Gastrocnemius medialis (tissue), 4 donors: Measurements from ENCODE around the gene PGA5. TPM values are rescaled to one million over a fixed set of nuclear protein-coding genes. Genes with fewer than 3 reads are reported as not detected.

Experiments
- ATAC-seq, 2 donors: fragments of 150-250 bp; one replicate each; pipeline ENCODE4 v1.9.1; 2016
- DNase-seq, 2 donors: peaks; one replicate each; pipeline ENCODE4 v3.0.0-alpha.2; 2019
- H3K27ac ChIP-seq, 4 donors: fragments of 200-600 bp; sonication (generic); 1 replicate in 1 of 4; 2 replicates in 3 of 4; pipeline ENCODE4 v1.5.1; 2016 to 2018; ENCODE audit warnings: mild to moderate bottlenecking in 2 of 4, moderate library complexity in 1 of 4
- H3K27me3 ChIP-seq, 3 donors: fragments of 200-600 bp; sonication (generic) in 2 of 3; 1 replicate in 1 of 3; 2 replicates in 2 of 3; pipeline versions ENCODE4 v1.5.1 to v1.6.0; 2016 to 2019; ENCODE audit warnings: mild to moderate bottlenecking in 1 of 3, moderate library complexity in 1 of 3
- H3K36me3 ChIP-seq, 2 donors: fragments of 200-600 bp; sonication (generic) in 1 of 2; one replicate each; pipeline ENCODE4 v1.5.1; 2017 to 2018
- H3K4me1 ChIP-seq, 2 donors: fragments of 200-600 bp; sonication (generic) in 1 of 2; one replicate each; pipeline ENCODE4 v1.5.1; 2016 to 2017; ENCODE audit warnings: mild to moderate bottlenecking in 2 of 2
- H3K4me3 ChIP-seq, 4 donors: fragments of 200-600 bp; sonication (generic) in 3 of 4; 1 replicate in 1 of 4; 2 replicates in 3 of 4; pipeline ENCODE4 v1.5.1; 2016 to 2019; ENCODE audit warnings: mild to moderate bottlenecking in 2 of 4
- H3K9me3 ChIP-seq, 3 donors: fragments of 200-600 bp; sonication (generic) in 2 of 3; 1 replicate in 1 of 3; 2 replicates in 2 of 3; pipeline ENCODE4 v1.5.1; 2016 to 2019
- POLR2A ChIP-seq, 2 donors: fragments of 450-650 bp; IDR thresholded peaks; one replicate each; pipeline ENCODE4 v1.6.1; 2017; ENCODE audit warnings: antibody characterized with exemption in 2 of 2, mild to moderate bottlenecking in 2 of 2, moderate library complexity in 2 of 2
- in situ Hi-C, 4 donors: fragments of 200-750 bp; cut with MboI; loops; one replicate each; pipeline versions ENCODE4 v1.15.0 to v1.8.0; 2017; ENCODE audit warnings: low sequenced_read_pairs in 4 of 4
- intact Hi-C: fragments of 100-400 bp; cut with DNase I; formaldehyde crosslinking; loops from one replicate; pipeline ENCODE4 v1.15.1; 2023; ENCODE audit warnings: low total_unique reads
- total RNA-seq, 4 donors: library from RNA; depleted of rRNA; stranded (reverse); fragments of >200 nt; gene quantifications; one replicate each; pipeline versions ENCODE4 v1.1.0 to v1.2.3, GENCODE V29; 2016
- TF ChIP-seq, protein P1 (sequence below), 5 experiments: fragments of 450-650 bp in 3 of 5; fragments of 200-600 bp in 2 of 5; sonication (generic) in 2 of 5; IDR thresholded peaks in 4 of 5; conservative IDR thresholded peaks in 1 of 5; 1 replicate in 4 of 5; 2 replicates in 1 of 5; pipeline ENCODE4 v1.5.1; 2016 to 2019; ENCODE audit warnings: antibody characterized with exemption in 5 of 5, mild to moderate bottlenecking in 3 of 5, moderate library complexity in 3 of 5

The PGA5 gene
- total RNA-seq, 4 donors from 2014 or later: not detected

DNA sequence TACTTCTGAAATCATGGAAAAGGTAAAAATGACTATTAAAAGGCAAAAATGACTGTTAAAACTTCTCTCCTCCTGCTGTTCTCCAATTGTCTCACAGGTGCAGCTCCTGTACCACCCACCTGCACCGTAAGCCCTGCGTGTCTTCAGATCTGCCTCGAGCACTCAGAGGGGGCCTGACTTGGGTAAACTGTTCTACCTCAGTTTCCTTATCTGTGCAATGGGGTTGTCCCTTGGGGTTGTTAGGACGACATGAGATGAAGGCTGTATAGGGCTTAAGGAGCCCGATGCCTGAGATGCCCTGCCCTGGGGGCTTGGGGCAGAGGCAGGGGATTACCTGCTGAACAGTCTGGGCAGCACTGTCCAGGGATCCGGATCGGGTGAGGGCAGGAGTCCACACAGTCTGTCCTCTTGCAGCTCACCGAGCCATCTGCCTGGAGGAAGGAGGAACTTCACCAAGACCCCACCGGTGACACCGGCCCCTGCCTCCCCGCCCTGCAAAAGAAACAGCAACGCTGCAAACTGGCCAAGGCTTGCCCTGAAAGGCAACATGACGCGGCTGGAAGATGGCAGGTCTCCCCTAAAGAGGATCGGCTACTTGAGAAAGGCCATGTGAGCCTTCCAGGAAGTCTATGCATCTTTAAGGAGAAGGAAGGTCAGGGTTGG lies 27.7 kb downstream of the PGA5 start:
- in situ Hi-C loops (no loop called here), intact Hi-C loops (no loop called here)
- H3K4me3 ChIP-seq: no peak overlapping the region
- DNase-seq (no peak), ATAC-seq (no peak)
- H3K36me3 ChIP-seq: no peaks in the 10 kb centered on the region
- H3K9me3 ChIP-seq: no peaks in the 10 kb centered on the region
- TF ChIP-seq, protein P1, sequence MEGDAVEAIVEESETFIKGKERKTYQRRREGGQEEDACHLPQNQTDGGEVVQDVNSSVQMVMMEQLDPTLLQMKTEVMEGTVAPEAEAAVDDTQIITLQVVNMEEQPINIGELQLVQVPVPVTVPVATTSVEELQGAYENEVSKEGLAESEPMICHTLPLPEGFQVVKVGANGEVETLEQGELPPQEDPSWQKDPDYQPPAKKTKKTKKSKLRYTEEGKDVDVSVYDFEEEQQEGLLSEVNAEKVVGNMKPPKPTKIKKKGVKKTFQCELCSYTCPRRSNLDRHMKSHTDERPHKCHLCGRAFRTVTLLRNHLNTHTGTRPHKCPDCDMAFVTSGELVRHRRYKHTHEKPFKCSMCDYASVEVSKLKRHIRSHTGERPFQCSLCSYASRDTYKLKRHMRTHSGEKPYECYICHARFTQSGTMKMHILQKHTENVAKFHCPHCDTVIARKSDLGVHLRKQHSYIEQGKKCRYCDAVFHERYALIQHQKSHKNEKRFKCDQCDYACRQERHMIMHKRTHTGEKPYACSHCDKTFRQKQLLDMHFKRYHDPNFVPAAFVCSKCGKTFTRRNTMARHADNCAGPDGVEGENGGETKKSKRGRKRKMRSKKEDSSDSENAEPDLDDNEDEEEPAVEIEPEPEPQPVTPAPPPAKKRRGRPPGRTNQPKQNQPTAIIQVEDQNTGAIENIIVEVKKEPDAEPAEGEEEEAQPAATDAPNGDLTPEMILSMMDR (IDR thresholded peaks at IDR 0.05 in 4 of 5, conservative IDR thresholded peaks at IDR 0.05 in 1 of 5): no peak
- no peak for TF ChIP-seq POLR2A (IDR thresholded peaks at IDR 0.05)
- no peak overlapping the region for H3K27ac ChIP-seq
- no peaks in the 10 kb centered on the region for H3K4me1 ChIP-seq
- no peaks in the 10 kb centered on the region for H3K27me3 ChIP-seq

DNA sequence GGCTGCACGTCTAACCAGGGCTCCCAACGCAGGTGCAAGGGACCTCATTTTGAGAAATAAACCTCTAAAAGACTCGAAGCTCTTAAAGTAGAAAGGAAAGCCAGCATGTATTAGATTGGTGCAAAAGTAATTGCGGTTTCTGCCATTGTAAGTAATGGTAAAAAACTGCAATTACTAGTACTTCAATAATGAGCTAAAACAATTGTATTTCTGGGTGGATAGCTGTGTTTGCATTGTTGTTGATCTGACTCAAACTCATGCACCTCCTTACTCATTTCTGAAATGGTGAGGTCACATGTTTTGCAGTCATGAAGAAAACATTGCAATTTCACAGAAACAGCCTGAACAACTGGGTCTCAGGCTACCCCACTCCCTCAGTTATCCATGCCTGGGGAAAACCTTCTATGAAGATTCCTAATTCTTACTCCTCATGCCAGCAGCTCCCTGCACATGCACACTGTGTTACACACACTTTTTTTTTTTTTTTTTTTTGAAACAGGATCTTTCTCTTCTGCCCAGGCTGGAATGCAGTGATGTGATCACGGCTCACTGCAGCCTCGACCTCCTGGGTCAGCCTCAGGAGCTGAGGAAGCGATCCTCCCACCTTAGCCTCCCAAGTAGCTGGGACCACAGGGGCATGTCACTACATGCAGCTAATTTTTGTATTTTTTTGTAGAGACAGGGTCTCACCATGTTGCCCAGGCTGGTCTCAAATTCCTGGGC lies 29.5 kb downstream of the PGA5 start:
- no peak overlapping the region for H3K27ac ChIP-seq
- intact Hi-C loops (no loop called here), in situ Hi-C loops (no loop called here)
- no peaks in the 10 kb centered on the region for H3K9me3 ChIP-seq
- H3K27me3 ChIP-seq: no peaks in the 10 kb centered on the region
- no peak for TF ChIP-seq POLR2A (IDR thresholded peaks at IDR 0.05)
- TF ChIP-seq, protein P1 (IDR thresholded peaks at IDR 0.05 in 4 of 5, conservative IDR thresholded peaks at IDR 0.05 in 1 of 5): no peak
- ATAC-seq (no peak), DNase-seq (no peak)
- peaks cover 0 to 5% of the 10 kb centered on the region in 2 donors for H3K36me3 ChIP-seq
- H3K4me3 ChIP-seq: no peak overlapping the region
- no peaks in the 10 kb centered on the region for H3K4me1 ChIP-seq

DNA sequence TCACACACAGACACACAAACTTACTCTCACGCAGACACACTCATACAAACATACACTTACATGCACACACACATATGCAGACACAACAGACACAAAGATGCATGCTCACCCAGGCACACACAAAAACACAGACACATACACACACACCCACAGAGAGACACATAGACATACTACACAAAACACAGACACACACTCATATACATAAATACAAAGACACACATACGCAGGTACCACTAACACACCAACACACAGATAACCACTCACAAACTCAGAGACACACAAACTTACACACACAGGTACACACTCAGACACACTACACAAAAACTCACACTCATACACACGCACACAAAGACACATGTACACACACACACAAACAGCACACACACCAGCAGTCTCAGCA lies 31.8 kb downstream of the PGA5 start:
- Histone ChIP-seq H3K27ac (no peak overlapping the region), H3K27me3 (no peaks in the 10 kb centered on the region)
- in situ Hi-C loops: no loop called here

DNA sequence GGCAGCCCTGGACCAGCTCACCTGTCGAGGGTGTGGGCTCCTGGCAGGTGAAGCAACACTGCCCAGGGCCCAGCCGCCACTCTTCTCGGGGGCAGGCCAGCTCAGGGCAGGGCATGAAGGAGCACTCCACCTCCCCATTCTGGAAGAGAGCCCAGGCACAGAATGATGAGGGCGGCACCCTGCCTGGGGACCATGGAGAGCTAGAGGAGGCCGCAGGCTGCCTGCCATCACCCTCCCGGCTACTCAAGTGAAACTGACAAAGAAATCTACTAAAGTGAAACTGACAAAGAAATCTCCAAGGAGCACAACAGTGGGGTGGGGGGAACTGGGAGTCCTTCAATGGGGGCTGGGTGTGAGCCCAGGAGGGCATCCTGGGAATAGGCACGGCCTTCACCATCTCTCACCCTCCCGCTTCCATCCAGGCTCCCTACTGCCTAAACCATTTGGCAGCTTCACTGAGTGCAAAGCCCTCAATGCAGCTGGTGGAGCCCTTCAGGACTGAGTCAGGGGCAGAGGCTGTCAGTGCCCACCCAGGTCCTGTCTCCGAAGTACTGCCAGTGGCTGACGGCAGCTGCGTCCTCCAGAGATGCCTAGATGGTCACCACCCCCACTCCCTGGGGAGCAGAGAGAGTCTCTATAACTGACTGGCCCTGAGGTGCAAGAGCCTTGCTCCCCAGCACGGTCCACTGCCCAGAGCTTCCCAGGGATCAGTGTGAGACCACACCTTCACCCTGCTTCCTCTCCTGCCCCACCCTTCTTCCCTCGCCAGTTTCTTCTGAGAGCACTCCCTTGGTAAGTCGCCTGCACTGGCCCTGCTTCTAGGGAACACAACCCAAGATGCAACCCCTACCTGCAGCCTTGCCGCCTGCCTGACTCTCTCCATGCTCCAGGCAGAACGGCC lies 32.5 kb downstream of the PGA5 start:
- in situ Hi-C loops: no loop called here
- no peak for TF ChIP-seq POLR2A (IDR thresholded peaks at IDR 0.05)
- TF ChIP-seq, protein P1 (IDR thresholded peaks at IDR 0.05 in 4 of 5, conservative IDR thresholded peaks at IDR 0.05 in 1 of 5): no peak
- DNase-seq (no peak), ATAC-seq (no peak)
- intact Hi-C loops: no loop called here
- Histone ChIP-seq H3K27ac (no peak overlapping the region), H3K4me1 (no peaks in the 10 kb centered on the region), H3K27me3 (no peaks in the 10 kb centered on the region), H3K4me3 (no peak overlapping the region), H3K9me3 (no peaks in the 10 kb centered on the region), H3K36me3 (peaks cover 0 to 5% of the 10 kb centered on the region in 2 donors)

More for the DNA sequence above, 31.8 kb downstream of the PGA5 start:
- Histone ChIP-seq H3K4me3 (no peak overlapping the region), H3K9me3 (no peaks in the 10 kb centered on the region), H3K4me1 (no peaks in the 10 kb centered on the region), H3K36me3 (peaks cover 0 to 5% of the 10 kb centered on the region in 2 donors)
- ATAC-seq: no peak
- TF ChIP-seq, protein P1 (IDR thresholded peaks at IDR 0.05 in 4 of 5, conservative IDR thresholded peaks at IDR 0.05 in 1 of 5): no peak
- no peak for TF ChIP-seq POLR2A (IDR thresholded peaks at IDR 0.05)
- intact Hi-C loops: no loop called here
- no peak for DNase-seq
